ENCODE measurements around the gene DISC1. TPM values are rescaled to one million over a fixed set of nuclear protein-coding genes. Genes with fewer than 3 reads are reported as not detected.
A peak's percentile ranks its signal among the peaks of the same experiment; 100 is the strongest.

The DISC1 gene
- total RNA-seq, 4 donors from 2014 or later, result 9.6 to 27.9 (median 13.0) TPM

DNA sequence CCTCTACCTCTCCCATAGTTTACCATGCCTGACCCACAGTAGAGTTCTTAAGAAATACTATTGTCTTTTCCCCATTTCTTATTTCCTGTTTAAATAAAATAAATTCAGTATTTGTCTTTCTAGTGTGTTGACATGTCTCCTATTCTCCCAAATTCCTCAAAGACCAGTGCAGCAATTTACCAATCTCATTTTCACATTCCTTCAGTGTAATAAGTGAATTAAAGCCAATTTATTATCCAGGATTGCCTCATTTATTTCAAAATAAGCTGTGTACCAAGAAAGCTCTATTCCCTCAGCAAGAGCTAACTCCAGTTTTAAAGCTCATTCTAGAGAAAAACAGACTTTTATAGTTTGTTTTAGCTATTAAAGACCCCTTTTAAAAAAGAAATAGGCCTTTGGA, 49.9 kb downstream of the DISC1 start:
- ATAC-seq (ENCODE audit: low FRiP score) (peak; percentile 59), DNase-seq (ENCODE audit: low spot score) (no peak)
- TF ChIP-seq, protein P1, sequence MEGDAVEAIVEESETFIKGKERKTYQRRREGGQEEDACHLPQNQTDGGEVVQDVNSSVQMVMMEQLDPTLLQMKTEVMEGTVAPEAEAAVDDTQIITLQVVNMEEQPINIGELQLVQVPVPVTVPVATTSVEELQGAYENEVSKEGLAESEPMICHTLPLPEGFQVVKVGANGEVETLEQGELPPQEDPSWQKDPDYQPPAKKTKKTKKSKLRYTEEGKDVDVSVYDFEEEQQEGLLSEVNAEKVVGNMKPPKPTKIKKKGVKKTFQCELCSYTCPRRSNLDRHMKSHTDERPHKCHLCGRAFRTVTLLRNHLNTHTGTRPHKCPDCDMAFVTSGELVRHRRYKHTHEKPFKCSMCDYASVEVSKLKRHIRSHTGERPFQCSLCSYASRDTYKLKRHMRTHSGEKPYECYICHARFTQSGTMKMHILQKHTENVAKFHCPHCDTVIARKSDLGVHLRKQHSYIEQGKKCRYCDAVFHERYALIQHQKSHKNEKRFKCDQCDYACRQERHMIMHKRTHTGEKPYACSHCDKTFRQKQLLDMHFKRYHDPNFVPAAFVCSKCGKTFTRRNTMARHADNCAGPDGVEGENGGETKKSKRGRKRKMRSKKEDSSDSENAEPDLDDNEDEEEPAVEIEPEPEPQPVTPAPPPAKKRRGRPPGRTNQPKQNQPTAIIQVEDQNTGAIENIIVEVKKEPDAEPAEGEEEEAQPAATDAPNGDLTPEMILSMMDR (IDR thresholded peaks at IDR 0.05), result no peak

DNA sequence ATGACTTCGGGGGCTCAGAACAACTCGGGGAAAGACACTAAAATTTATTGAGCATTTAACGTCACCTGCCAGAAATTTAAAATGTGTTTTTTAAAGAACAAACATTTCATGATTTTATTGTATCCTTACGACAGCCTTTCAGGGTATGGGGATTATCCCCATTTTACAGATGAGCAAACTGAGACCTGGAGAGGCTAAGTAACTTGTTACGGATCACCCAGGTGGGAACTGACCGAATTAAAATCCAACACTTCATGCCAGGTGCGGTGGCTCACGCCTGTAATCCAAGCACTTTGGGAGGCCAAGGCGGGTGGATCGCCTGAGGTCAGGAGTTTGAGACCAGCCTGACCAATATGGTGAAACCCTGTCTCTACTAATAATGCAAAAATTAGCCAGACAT, 50.9 kb downstream of the DISC1 start:
- TF ChIP-seq, protein P1 (IDR thresholded peaks at IDR 0.05), result no peak
- DNase-seq (ENCODE audit: low spot score), result no peak
- ATAC-seq (ENCODE audit: low FRiP score), result no peak

DNA sequence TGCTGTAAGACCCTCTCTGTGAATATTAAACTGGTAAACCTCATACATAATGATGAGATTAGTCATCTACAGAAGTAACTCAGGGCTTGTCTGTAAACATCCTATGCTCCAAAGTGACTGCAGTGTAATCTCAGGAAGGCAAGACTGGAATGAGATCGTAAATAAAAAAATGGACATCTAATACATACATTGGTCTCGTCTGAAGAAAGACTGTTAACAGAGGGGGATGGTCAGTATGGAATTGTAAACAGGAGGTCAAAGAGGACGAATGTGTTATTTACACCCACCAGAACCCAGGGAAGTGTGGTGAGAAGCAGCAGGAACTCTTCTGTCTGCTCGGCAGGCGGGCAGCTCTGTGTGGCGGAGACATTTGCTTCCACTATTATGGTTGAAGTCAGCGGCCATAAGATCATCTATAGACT, 51.4 kb downstream of the DISC1 start:
- TF ChIP-seq, protein P1 (IDR thresholded peaks at IDR 0.05), result no peak
- ATAC-seq (ENCODE audit: low FRiP score) (no peak), DNase-seq (ENCODE audit: low spot score) (no peak)

DNA sequence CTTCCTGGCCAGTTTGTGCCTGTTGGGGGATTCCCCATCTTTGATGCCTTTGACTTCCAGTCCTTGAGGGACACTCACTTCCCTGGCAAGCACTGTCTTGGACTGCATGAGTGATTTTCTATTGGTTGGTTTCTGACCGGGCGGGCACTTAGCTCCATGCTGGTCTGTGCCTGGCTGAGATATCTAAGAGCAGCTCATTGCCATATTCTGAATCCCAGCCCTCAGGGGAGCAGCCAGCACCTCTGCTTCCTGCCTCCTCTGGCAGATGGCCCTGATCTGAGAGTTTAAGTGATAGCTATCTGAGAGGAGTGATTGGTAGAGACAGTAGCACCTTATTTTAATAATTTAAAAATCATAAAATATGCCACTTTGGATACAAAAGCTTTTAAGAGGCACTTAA, 52.5 kb downstream of the DISC1 start:
- TF ChIP-seq, protein P1 (IDR thresholded peaks at IDR 0.05), result no peak
- DNase-seq (ENCODE audit: low spot score), result no peak
- ATAC-seq (ENCODE audit: low FRiP score), result no peak

DNA sequence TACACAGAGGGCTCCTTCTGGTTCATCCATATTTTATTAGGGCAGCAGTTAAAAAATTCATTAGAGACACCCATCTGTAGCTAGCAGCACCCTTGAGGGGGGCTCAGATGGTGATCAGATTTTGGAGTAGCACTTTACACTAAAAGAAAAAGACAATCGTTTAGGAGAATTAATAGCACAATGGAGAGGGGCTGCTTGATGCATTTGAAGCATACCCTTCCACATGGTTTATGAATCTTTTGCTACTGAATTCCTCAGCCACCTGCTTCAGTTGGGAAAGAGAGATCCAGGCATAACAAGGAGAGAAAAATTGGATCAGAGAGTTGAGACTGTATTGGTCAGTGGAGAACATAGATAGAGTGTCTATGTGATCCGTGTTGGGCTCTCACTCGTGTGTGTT, 54.4 kb downstream of the DISC1 start:
- TF ChIP-seq, protein P1 (IDR thresholded peaks at IDR 0.05), result no peak
- DNase-seq (ENCODE audit: low spot score) (no peak), ATAC-seq (ENCODE audit: low FRiP score) (no peak)

DNA sequence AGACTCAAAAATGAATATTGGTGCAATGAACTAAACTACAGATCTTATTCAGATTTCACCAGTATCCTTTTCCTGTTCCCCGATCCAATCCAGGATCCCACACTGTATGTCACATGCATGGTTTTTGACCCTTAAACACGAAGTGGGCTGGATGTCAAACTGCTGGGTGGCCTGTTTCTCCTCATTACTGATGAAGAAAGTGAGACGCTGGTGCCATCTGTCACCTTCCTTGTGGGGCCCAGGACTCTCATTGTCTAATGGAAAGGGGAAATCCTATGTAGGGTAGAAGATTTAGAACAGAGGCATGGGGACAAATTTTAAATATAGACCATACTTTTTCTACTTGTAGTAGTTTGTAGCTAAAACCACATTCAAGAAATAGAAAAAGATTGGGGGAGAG, 56.2 kb downstream of the DISC1 start:
- no peak for DNase-seq (ENCODE audit: low spot score)
- ATAC-seq (ENCODE audit: low FRiP score), result no peak
- TF ChIP-seq, protein P1 (IDR thresholded peaks at IDR 0.05), result no peak

DNA sequence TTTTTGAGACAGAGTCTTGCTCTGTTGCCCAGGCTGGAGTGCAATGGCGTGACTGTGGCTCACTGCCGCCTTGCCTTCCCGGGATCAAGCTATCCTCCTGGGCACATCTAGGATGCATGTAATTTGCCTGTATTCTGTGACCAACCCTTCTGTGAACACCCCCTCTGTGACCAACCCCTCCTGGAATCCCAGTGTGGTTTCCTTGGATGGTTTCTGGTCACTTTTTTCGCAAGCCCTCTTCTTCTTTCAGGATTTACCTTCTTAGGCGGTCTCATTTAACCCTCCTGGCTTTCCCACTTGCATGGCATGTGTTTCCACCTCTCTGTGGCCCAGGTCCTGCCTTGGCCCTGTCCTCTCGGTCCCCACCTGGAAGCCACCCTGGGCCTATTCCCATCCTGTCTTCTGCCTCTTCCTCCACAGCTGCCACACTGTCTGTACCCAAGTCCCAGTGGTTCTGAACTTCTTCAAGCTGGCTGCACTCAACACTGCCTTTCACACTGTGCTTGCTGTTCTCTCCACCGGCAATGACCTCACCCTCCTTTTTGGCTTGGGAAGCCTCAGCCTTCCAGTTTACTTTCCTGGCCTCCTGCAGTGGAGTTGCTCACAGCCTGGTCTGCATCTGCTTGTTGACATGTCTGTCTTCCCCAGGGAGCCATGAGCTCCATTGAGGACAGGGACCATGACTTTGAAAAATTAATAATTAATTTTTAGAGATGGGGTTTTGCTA, 57.0 kb downstream of the DISC1 start:
- ATAC-seq (ENCODE audit: low FRiP score), result no peak
- DNase-seq (ENCODE audit: low spot score), result no peak
- TF ChIP-seq, protein P1 (IDR thresholded peaks at IDR 0.05), result no peak

Measured in omental fat pad (tissue), 4 donors.